Neural cell (in vitro differentiated cells): ENCODE measurements around the gene UHRF1.

Experiments
- EP300 ChIP-seq: fragments of 450-650 bp; conservative IDR thresholded peaks from 2 replicates; pipeline ENCODE4 v1.6.1; 2014; ENCODE audit warnings: antibody characterized with exemption, mild to moderate bottlenecking, moderate library complexity; ENCODE audit not compliant: poor library complexity, severe bottlenecking
- EZH2 ChIP-seq: fragments of 200-600, 300-800 bp; shearing (Covaris generic), sonication (generic); IDR thresholded peaks from 2 replicates; pipeline ENCODE4 v1.6.1; 2014; ENCODE audit warnings: antibody characterized with exemption, low read length, borderline replicate concordance, mild to moderate bottlenecking; ENCODE audit not compliant: insufficient read depth, poor library complexity, severe bottlenecking
- POLR2AphosphoS5 ChIP-seq: IDR thresholded peaks from 2 replicates; pipeline ENCODE4 v1.6.1; 2012
- TAF1 ChIP-seq: IDR thresholded peaks from 2 replicates; pipeline ENCODE4 v1.6.1; 2012; ENCODE audit warnings: low read depth
- TF ChIP-seq, protein P1 (sequence below): fragments of 450-650 bp; IDR thresholded peaks from 2 replicates; pipeline ENCODE4 v1.5.1; 2014; ENCODE audit warnings: antibody characterized with exemption, mild to moderate bottlenecking, moderate library complexity; ENCODE audit not compliant: poor library complexity, severe bottlenecking

DNA sequence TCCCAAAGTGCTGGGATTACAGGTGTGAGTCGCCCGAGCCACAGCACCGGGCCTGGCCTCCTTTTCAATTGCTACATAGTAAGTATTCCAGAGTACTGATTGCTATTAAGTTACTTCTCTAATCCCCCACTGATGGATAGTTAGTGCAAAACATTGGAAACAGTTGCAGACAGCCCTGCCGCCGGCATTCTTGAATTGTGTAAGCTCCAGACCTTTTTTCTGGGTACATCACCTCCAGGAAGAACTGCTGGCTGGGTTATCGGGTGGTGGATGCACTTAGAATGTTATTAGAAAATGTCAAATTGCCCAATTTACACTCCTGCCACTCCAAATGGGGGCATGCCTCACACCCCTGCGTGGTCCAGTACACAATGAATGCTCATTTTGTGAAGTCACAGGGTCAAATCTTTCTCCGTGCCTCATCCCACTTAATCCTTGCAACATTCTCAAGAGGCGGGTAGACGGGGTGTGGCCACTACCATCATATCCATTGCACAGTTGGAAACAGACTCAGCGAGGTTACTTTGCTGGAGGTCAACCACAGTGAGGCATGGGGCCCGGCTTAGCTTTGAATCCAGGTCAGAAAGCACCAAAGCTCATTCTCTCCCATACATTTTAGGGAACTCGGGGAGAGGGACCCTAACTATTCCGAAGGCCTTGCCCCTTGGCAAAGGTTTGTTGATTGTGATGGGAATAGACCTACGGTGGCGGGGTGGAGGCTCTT lies 58.6 kb downstream of the UHRF1 start:
- no peak for TF ChIP-seq EP300
- TF ChIP-seq, protein P1, sequence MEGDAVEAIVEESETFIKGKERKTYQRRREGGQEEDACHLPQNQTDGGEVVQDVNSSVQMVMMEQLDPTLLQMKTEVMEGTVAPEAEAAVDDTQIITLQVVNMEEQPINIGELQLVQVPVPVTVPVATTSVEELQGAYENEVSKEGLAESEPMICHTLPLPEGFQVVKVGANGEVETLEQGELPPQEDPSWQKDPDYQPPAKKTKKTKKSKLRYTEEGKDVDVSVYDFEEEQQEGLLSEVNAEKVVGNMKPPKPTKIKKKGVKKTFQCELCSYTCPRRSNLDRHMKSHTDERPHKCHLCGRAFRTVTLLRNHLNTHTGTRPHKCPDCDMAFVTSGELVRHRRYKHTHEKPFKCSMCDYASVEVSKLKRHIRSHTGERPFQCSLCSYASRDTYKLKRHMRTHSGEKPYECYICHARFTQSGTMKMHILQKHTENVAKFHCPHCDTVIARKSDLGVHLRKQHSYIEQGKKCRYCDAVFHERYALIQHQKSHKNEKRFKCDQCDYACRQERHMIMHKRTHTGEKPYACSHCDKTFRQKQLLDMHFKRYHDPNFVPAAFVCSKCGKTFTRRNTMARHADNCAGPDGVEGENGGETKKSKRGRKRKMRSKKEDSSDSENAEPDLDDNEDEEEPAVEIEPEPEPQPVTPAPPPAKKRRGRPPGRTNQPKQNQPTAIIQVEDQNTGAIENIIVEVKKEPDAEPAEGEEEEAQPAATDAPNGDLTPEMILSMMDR: no peak
- TF ChIP-seq TAF1: no peak
- no peak for TF ChIP-seq POLR2AphosphoS5
- TF ChIP-seq EZH2: no peak
